HuH-7 (cell line): Measurements from ENCODE around the gene LCN10.

Experiments
- DNase-seq: peaks from one replicate; pipeline ENCODE4 v3.0.0; 2011; ENCODE audit warnings: low spot score

The LCN10 gene

DNA sequence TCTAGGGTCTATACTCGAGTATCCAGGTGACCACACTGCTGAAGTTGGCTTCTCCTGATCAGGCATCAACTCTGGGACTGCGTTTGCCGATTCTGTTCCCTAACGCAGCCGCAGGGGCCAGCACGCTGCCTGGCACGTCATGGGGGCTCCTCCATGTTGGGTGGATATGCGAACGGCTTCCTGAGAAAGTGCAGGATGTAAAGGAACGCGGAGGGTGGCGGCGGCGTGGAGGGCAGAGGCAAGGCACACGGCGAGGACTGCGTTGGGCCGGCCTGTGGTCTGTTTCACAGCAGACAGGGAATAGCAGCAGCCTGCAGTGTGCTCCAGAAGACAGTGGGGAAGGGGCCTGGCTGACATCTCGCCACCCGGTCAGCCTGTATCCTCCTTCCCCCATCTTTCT, 3.8 kb downstream of the LCN10 start:
- DNase-seq, result no peak

DNA sequence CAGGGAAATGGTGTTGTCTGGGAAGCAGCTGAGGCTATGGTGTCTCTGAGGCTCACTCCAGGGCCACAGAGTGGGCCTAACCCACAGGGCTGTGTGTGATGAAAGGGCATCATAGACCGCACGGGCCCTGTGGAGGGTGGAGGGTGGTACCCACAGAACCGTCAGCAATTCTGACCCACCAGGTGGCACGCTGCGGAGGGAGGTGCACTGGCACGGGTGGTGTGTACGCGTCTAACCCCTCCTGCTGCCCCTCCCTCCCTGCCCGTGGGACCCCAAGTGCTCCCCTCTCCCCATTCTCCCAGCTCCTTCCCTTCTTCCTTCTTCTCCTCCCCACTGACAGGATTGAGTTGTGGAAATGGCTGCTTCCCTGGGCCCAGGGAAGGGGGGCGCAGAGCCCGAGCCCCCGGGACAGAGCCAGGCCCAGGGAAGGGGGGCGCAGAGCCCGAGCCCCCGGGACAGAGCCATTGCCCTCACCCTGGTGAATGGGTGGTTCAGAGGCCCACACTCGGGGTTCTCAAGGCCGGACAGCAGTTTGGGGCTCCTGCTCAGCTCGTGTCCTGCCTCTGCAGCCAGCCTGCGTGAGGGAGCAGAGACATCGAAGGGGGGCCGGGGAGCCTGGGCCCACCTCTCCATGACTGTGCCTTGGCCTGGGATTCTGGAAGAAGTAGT, 6.8 kb downstream of the LCN10 start:
- DNase-seq, result no peak

DNA sequence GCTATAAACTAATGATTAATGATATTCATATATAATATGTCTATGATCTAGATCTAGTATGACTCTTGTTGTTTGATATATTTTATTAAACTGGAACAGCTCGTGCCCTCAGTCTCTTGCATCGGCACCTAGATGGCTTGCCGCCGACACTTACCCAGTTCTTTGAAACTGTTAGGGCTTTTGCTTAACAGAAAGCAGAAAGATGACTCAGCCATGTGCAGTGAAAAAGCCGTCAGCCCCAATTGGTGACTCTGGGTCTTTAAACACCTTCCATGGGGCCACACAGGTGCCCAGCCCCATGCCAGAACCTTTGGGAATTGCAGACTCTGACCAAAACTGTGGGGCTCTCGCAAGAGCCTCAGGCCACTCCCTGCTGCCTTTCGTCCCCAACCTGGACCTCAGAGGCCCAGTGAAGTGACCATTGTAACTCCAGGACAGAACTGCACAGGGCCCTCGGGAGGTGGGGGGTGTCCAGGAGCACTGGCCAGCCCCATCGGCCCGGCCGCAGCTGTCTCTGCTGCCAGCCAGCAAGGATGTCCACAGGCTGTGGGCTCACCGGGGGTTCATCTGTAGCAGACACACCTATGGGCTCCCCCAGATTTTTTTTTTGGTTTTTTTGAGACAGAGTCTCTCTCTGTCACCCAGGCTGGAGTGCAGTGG, 7.8 kb downstream of the LCN10 start:
- no peak for DNase-seq

DNA sequence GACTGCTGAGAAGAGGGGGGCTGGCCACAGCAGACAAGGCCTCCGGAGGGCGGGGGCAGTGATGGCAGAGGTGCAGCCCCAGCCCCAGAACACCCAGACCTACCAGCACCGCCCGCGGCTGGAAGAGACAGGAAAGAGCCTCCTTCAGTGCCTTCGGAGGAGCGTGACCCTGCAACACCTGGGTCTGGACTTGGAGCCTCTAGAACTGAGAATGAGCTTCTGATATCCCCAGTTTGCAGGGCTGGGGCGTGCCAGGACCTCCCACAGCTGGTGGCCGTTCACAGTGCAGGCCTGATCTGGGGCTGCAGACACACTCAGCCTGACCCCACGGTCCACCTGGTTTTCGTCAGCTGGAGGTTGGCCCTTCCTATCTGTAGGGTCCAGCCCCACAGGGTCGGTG, 9.1 kb downstream of the LCN10 start:
- no peak for DNase-seq

DNA sequence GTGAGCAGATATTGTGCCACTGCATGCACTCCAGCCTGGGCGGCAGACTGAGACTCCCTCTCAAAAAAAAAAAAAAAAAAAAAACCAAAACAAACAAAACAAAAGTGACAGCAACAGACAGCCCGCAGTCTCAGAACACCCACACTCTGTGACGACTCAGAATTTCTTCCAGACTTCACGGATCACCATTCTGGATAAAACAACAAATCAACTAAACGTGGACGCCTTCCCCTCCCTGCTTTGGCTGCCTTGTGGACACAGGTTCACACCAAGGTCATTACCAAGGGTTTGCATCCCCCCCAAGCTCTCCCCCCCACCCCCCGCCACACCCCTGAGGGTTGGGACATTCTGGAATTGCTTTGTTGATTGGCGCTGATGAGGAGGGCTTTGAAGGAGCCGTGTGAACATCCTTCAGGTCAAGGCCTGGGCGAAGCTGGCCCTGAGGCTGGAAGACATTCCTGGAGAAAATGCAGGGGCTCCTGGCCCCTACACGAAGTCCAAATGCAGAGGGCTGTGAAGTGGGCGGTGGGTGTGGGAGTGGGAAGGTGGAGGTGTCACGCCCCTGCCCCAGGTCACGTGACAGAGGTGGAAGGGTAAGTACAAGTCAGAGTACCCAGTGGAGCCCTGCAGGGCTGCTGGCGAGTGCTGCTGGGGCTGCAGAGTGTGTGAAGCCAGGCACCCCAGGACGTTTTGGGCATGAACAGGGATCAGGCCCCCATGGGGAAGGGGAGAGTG, 10.1 kb downstream of the LCN10 start:
- no peak for DNase-seq

DNA sequence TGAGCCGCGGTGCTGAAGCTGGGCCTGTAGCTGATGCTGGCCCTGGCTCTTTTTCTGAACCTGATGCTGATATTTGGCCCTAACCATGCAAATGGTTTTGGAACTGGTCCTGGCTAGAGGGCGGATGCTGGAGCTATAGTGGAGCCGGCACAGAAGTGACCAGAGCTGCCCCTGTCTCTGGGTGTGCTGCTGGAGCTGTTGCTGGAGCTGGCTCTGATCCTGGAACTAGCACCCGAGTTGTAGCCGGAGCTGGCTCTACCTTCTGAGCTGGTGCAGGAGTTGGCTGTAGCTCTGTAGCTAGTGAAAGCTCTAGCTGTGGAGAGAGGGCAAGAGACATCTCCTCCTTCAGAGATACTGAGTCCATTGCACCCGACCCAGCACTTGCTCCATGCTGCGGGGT, 12.8 kb downstream of the LCN10 start:
- DNase-seq, result no peak

DNA sequence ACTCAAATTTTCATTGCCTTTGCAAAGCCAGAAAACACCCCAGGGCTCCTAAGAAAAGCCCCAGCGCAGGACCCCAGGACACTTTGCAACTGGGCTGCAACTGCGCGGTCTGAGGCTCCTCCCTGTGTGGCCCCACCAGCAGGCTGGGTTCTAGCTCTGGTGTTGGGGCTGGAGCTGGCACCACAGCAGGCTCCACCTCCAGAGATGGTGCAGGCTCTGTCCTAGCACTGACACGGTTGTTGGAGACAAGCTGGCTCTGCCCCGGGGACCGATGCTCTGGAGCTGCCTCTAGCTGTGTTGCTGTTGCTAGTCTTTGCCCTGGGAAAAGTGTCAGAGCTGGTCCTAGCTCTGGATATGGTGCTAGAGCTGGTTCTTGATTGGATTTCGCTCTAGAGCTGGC, 13.6 kb downstream of the LCN10 start:
- DNase-seq, result no peak

DNA sequence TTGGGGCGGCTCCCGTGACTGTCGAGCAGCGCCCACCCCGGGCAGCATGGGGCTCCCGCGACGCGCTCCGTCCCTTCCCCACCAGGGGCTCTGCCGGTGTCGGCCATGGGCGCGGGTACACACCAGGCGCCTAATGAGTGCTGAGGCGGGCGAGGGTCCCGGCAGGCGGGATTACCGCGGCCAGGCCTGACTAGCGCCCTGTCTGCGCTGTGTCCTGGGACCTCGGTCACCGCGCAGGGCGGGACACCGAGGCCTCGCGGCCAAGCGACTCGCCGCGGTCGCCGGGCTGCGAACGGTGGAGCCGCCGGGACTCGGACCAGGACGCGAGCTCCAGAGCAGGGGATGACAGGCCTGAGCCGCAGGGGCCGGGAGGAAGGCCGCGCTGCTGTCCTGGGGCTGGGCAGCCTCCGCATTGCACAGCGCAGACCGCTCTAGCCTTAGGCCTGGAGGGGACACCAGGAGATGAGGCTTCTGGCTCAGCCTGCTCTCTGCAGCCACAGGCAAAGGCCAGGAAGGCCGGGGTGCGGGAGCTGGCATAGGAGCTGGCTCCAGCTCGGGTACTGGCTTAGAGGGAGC, 14.1 kb downstream of the LCN10 start:
- no peak for DNase-seq

DNA sequence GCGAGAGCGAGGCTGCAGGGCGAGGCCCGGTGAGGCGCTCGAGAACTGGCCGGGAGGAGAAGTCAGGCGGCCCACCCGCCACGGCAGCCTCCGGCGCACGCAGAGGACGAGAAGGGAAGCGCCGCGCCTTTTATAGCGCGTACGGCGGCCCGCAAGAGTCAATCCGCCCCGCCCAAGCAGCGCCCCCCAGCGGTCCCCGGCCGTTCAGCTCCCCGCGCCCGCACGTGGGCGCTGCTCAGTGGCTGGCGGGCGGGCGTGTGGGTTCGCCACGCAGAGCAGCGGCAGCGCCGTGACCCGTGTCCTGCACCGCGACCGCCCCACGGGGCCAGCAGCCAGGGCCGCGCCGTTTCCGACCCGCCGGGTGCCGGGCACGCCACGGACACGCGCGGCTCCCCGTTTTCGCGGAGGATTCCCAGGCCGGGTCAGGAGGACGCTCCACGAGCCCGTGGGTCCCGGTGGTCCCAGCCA, 14.6 kb downstream of the LCN10 start:
- DNase-seq, result peak; percentile 93

DNA sequence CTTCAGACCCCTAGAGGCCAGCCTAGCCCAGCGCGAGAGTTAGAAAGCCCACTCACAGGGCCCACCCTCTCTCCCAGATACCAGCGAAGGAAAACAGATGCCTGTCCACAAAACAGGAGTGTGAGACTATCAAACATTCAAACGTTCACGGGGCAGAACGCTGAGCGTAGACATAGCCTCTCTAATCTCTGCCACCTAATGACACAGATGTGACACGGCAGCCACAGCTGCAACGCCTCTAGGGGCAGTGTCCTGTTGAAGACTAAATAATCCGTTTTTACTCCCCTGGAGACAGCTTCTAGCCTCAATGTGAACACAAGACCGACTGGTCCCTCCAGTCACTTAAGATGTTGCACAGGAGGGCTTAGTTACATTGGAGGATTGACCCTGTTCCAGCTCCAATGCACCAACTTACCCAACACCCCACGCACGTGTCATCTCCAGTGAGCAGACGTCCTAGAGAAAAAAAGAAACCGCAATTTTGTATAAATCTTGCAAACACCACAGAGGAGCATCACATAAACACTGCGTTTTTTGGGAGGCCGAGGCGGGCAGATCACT, 16.0 kb downstream of the LCN10 start:
- peak; percentile 84 for DNase-seq

DNA sequence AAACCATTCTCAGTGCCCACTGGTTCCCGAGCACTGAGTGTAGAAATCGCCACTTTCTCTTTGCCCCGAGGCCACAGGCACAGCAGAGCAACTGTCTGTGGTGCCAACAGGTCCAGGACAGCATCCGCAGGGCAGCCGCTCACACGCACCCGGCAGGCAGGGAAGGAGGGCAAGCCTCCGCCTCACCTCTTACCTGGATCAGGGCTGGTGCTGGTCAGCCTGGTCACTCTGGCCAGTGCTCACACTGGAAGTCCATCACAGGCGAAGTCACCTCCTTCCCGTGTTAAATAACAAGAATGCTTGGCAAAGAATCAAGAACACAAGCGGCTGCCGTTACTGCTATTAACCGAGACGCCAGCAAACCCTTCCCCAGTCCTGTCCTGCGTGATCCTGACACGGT, 16.6 kb downstream of the LCN10 start:
- no peak for DNase-seq

DNA sequence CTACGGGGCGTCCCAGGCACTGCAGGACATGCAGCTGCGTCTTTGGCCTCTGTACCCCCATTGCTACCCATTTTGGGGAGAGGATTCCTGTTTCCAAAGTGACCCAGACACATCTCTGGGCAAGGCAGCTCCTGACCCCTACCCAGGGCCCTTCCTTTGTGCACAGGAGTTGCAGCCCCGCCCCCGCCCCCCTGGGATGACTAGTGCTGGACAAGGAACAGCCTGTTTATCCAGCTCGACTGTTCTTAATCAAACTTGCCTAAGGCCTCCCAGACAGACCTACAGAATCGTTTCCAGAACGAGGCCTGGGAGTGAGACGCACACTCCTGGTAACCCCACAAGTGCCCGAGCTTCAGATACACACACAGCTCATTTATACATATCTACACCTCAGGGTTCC, 17.1 kb downstream of the LCN10 start:
- no peak for DNase-seq

DNA sequence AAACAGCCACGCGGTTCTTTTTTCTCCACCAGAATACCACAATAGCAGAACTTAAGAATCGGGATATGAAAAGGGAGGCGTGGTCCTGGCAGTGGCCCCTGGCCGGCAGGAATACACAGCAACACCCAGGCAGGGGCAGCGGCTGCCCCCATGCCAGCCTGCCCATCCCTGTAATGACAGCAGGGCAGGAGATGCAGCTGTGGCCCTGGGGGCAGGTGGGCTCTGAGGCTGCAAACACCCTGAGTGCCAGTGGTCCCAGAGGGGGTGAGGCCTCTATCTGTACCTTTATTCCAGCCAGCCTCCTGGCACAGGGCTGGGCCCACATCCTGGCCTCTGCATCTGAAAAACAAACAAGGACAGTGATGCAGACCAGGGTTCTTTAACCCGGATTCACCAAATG, 18.0 kb downstream of the LCN10 start:
- DNase-seq, result no peak

DNA sequence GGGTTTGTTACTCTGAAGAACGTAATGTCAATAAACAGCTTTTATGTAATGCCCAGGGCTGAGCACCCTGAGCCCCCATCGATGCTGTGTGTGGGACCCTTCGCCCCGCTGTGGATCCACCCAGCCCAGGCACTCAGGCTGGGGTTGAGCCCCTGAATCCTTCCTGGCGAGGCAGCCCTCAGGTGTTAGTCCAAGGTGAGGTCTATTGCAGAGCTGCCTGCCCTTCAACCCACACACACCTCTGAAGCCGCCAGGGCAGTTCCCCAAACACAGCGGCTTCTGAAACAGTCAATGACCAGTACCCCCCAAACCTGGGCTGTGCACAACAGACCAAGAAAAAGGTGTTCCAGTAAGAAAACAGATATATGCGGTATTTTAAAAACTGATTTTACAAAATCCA, 18.8 kb downstream of the LCN10 start:
- DNase-seq, result no peak

DNA sequence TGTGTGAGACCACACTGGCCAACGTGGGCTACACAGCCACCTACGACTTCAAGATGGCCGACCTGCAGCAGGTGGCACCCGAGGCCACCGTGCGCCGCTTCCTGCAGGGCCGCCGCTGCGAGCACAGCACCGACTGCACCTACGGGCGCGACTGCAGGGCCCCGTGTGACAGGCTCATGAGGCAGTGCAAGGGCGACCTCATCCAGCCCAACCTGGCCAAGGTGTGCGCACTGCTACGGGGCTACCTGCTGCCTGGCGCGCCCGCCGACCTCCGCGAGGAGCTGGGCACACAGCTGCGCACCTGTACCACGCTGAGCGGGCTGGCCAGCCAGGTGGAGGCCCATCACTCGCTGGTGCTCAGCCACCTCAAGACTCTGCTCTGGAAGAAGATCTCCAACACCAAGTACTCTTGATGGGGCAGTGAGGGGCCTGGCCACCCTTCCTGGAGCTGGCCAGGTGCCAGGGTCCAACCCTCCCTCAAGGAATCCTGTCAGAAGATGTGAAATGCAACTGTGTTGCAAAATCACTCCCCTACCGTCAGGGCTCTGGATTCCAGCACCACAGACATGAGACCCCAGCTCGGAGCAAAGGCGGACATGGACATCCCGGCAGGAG, 19.3 kb downstream of the LCN10 start:
- no peak for DNase-seq

DNA sequence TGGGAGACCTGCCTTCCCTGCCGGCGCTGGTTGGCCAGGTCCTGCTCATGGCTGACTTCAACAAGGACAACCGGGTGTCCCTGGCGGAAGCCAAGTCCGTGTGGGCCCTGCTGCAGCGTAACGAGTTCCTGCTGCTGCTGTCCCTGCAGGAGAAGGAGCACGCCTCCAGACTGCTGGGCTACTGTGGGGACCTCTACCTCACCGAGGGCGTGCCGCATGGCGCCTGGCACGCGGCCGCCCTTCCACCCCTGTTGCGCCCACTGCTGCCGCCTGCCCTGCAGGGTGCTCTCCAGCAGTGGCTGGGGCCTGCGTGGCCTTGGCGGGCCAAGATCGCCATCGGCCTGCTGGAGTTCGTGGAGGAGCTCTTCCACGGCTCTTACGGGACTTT, 19.8 kb downstream of the LCN10 start:
- no peak for DNase-seq

DNA sequence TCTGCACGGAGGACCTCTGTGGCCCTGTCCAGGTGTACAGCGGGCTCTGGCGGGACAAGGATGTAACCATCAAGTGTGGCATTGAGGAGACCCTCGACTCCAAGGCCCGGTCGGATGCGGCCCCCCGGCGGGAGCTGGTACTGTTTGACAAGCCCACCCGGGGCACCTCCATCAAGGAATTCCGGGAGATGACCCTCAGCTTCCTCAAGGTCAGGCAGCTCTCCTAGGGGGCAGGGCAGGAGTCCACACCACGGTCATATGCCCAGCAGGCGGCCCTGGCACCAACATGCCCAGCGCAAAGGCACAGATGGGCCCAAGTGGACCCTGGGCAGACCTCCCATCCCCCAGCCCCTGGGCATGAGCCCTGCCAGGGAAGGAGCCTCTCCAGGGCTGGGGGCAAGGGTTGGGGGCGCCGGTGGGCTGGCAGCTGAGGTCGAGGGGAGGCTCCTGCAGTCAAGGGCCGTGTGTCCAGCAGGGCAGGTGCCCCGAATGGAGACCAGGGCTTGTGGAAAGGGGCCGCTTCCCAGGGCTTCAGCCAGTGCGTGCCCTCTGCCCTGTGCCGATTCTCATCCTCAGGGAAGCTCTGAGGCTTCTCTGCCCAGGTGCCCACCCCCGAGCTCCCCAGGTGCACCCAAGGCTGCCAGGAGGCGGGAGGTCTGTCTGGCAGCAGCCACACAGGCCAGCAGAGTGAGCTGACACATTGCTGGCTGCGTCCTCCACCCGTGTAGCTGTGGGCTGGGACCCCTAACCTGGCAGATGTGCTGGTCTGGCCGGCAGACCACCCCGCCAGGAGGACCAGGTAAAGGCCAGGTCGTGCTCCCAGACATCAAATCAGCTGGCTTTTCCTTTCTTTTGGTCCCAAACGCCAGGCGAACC, 20.4 kb downstream of the LCN10 start:
- DNase-seq, result no peak

DNA sequence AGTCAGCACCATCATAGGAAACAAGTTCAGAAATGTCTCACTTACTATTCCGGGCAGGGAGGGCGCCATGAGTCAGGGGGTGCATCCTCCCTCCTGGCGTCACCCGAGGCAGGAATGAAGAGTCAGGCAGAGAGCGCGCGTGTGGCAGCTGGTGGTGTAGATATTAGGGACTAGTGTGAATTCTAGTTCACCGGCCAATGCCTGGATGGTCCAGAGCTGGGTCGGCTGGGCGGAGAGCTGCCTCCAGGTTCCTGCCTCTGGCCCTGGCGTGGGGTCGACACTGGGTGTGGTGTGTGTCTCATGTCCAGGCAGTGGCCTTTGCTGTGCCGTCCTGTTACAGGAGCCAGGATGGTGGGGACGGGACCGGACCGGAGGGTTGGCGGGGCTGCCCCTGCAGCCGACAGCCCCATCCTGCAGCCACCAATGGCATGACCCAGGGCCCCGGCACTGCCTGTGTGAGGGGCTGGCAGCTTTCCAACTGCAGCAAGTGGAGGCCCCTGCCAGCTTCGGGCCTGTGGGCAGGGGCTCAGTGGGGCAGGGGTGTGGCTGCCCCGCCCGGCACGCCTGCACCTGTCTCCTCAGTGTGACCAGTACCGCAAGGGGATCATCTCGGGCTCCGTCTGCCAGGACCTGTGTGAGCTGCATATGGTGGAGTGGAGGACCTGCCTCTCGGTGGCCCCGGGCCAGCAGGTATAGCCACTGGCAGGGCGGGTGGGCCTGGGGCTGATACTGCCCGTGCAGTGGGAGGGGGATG, 21.2 kb downstream of the LCN10 start:
- DNase-seq, result no peak

DNA sequence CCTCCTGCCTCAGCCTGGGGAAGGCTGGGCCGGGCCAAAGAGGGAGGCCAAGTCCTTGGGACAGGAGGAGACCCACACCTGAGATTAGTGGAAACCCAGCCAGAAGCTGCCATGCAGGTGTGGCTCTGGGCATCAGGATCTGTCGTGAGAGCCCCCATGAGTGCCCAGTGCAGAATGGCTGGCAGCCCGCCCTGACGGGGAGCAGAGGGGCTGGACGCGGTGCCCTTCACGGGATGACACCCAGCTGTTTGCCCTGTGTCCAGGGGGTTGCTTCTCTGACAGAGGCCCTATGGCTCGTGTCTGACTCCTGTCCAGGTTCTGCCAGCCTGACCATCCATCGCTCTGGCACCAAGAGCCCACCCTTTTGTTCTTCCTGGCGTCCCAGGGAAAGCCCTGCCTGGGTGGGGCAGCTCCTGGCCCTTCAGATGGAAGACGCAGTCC, 21.8 kb downstream of the LCN10 start:
- no peak for DNase-seq

DNA sequence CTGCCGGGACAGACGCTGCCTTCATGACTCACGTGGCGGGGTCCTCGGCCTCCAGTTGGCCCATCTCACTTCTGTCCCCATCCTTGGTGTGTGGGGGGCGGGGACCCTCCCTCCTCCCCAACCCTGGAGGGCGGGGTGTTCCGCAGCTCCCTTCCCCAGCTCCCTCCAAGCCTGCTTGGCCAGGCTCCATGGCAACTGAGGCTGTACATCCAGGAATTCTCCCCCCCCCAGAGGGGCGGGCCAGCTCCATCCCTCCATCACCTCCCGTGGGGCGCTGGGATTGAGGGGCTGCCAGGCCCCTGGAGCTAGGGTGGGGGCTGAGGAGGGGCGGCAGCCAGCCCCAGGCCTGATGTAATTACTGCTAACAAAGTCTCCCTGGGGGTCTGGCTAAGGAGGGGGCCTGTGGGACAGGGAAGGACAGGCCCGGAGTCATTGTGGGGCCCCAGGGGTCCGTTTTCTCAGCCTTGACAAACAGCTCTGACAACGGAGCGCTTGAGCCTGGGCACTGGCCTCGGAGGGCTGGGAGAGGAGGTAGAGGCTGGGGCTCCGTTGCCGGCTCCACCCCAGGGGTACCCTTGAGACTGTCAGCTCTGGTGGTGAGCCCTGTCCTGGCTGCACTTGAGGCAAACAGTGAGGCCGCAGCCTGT, 22.4 kb downstream of the LCN10 start:
- DNase-seq, result no peak
